Activated CD4-positive, alpha-beta T cell treated with anti-CD3 and anti-CD28 coated beads, Interleukin-2, amount 10 ng/mL, durations not matched to agents 7 days and 5 days (primary cell): ENCODE measurements around the gene PROS1. TPM values are rescaled to one million over a fixed set of nuclear protein-coding genes. Genes with fewer than 3 reads are reported as not detected.
A peak's percentile ranks its signal among the peaks of the same experiment; 100 is the strongest.

ENCODE experiments used
- CTCF ChIA-PET: fragments of 350-600 bp; sonication (Branson Sonifier 250); formaldehyde crosslinking; loops from one replicate; lab custom pipeline; 2021; ENCODE audit warnings: antibody characterized with exemption; lab: Charles Lee
- POLR2A ChIA-PET: fragments of 350-600 bp; sonication (Branson Sonifier 250); formaldehyde crosslinking; loops from one replicate; lab custom pipeline; 2021; ENCODE audit warnings: antibody characterized with exemption; lab: Charles Lee
- DNase-seq: peaks from one replicate; pipeline ENCODE4 v3.0.0-alpha.2; 2020
- H3K27ac Mint-ChIP-seq: one replicate; pipeline ENCODE4 v1.8.0; 2021; ENCODE audit warnings: mild to moderate bottlenecking, moderate library complexity, mixed read lengths
- H3K27me3 Mint-ChIP-seq: one replicate; pipeline ENCODE4 v1.8.0; 2021; ENCODE audit warnings: mixed read lengths
- H3K36me3 Mint-ChIP-seq: one replicate; pipeline ENCODE4 v1.8.0; 2021; ENCODE audit warnings: low read depth, mixed read lengths
- H3K4me1 Mint-ChIP-seq: one replicate; pipeline ENCODE4 v1.8.0; 2021; ENCODE audit warnings: mixed read lengths
- H3K4me3 Mint-ChIP-seq: one replicate; pipeline ENCODE4 v1.8.0; 2021; ENCODE audit warnings: mild to moderate bottlenecking, moderate library complexity, mixed read lengths
- H3K9me3 Mint-ChIP-seq: one replicate; pipeline ENCODE4 v1.8.0; 2021; ENCODE audit warnings: mixed read lengths
- total RNA-seq, 2 experiments: library from RNA; stranded (reverse); gene quantifications; one replicate each; pipeline ENCODE4 v1.2.3, GENCODE V29; 2021

The PROS1 gene
- under 1 TPM; 0.06 to 0.20 TPM for total RNA-seq

DNA sequence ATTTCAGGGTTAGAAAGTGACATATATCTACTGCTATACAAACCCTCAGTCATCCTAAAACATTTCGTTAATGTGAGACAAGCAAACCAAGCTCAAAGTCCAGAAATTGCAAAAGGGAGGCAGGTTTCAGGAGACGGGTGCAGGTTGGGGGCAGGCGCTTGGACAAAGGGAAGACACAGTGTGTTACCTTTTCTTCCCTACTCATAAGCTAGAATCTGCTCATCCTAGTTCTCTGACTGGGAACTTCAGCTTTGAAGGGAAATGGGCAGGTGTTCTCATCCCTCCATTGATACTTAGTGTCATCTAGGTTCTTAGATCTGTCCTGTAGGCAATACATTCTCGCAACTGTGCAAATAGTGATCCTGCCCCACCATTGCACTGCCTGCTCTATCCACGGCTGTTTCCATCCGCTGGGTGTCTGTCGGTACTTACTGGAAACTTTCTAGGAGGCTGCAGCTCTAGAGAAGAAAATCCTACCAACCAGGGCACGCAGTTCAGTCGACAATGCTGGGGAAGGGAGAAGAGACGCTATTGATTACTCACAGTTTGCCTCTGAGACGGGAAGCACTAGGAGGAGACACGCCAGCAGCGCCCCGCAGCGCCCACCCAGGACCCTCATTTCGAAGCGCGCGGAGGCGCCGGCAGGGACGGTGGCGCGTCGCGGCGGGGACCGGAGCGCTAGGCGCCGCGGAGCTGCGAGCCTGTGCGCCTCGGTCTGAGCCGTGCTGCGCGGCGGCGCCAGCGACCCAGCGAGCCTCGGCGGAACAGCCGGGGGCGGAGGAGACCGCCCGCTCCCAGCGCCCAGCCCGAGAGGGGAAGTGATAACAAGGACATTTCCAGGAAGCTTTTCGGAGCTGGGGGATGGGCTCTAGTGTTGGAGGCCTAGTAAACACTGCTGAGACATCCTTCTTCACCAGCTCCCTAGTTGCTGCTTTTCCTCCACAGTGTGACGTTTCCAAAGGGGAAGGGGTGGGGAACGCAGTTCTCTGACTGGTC, at the start of gene PROS1:
TSS of gene PROS1 (minus strand) at position 766 of the 996 bp plus-strand sequence. CDS start at position 619, 147 bp downstream.
- no peaks in the 10 kb centered on the region for H3K9me3 Mint-ChIP-seq
- H3K36me3 Mint-ChIP-seq, result no peaks in the 10 kb centered on the region
- ChIA-PET CTCF (no interaction called here), POLR2A (no interaction called here)
- H3K27ac Mint-ChIP-seq, result peak within 1 kb of the TSS; percentile 7
- H3K27me3 Mint-ChIP-seq, result peaks cover 8% of the 10 kb centered on the region
- H3K4me3 Mint-ChIP-seq, result peak within 1 kb of the TSS; percentile 70
- peaks cover 15% of the 10 kb centered on the region for H3K4me1 Mint-ChIP-seq
- peak; percentile 34 for DNase-seq

DNA sequence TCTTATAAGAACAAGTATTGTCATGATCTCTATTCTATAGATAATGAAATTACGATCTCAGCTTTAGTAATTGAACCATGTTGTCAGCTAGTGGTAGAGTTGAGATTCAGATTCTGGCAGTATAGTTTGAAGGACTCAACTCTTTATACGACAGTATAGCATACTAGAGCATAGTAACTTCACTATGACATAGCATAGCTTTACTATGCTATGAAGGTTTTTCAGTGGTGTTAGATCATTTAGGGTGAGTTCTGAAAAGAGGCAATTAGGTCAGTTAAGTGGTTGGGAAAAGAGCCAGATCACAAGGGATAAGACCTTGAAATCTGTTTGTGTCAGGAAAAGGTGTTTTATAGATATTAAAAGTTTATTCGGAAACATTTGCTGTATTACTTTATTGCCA, 46.6 kb upstream of the PROS1 start:
- ChIA-PET CTCF (no interaction called here), POLR2A (no interaction called here)
- Mint-ChIP-seq H3K27me3 (no peaks in the 10 kb centered on the region), H3K4me3 (no peak overlapping the region), H3K36me3 (peaks cover 3% of the 10 kb centered on the region), H3K4me1 (no peaks in the 10 kb centered on the region), H3K9me3 (no peaks in the 10 kb centered on the region), H3K27ac (no peak overlapping the region)
- DNase-seq, result no peak

DNA sequence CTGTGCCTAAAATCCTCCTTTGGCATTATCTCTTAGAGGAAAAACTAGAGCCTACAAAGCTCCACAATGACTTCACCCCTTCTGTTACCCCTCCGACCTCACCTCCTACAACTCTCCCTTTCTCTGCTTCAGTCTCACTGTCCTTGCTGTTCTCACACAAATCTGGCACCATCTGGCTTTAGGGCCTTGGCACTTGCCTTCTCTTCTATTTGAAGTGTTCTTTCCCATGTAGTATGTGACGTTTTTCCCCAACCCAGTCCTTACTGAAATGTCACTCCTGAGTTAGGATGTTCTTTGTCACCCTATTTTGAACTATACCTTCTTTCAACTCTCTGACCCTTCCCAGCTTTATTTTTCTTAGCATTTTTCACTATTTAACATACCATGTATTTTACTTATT, 46.0 kb upstream of the PROS1 start:
- Mint-ChIP-seq H3K9me3 (peaks cover 4% of the 10 kb centered on the region), H3K27me3 (no peaks in the 10 kb centered on the region), H3K36me3 (peaks cover 9% of the 10 kb centered on the region), H3K4me3 (no peak overlapping the region), H3K4me1 (peaks cover 6% of the 10 kb centered on the region), H3K27ac (no peak overlapping the region)
- no peak for DNase-seq
- CTCF ChIA-PET, result no interaction called here
- POLR2A ChIA-PET, result interaction anchor here (0.7 kb wide), 1 partner anchor 82 kb away, joined by 5 read pairs; no protein-coding TSS in a partner anchor

DNA sequence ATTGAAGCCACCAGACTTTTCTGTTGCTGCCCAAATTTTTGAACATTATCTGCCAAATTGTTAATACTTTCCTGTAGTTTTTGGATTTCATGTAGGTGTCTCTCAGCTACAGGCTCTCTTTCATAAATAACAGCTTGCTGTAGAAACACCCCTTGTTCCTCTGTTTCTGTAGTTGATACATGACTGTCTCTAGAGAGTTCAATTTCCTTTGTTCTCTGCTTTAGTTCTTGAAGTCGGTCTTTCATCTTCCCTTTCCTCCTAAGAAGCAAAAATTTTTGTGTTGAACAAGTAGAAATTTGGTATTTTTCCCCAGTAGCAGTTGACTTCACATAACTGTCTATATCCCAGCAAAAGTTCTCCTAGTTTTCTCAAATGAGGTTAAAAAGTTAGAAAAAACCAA, 41.3 kb upstream of the PROS1 start:
- ChIA-PET POLR2A (no interaction called here), CTCF (interaction anchor here (1.3 kb wide), 1 partner anchor 34 kb away, joined by 3 read pairs; no protein-coding TSS in a partner anchor)
- Mint-ChIP-seq H3K4me3 (no peak overlapping the region), H3K36me3 (peaks cover 16% of the 10 kb centered on the region), H3K9me3 (peaks cover 4% of the 10 kb centered on the region), H3K27me3 (no peaks in the 10 kb centered on the region), H3K4me1 (peaks cover 24% of the 10 kb centered on the region), H3K27ac (no peak overlapping the region)
- no peak for DNase-seq

DNA sequence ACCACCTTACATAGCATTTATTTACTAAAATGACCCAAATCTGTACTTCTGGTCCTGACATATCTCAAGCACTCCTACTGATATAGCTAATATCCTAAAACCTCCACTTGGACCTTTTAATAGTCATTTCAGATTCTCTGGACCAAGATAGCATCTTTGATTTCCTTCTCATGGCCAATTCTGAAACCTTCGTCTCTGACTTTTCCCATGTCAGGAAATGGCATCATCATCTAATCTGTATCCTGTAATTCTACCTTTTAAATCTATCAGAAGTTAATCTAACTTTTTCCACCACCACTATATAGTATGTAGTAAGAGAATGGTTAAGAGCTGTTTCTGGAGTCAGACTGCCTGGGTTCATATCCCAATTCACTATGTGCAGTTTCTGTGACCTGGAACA, 38.5 kb upstream of the PROS1 start:
- POLR2A ChIA-PET, result no interaction called here
- CTCF ChIA-PET, result interaction anchor here (1.1 kb wide), 1 partner anchor 51 kb away, joined by 3 read pairs; the partner anchor contains the start of genes DHFR2 and NSUN3
- Mint-ChIP-seq H3K27me3 (no peaks in the 10 kb centered on the region), H3K27ac (no peak overlapping the region), H3K4me3 (no peak overlapping the region), H3K4me1 (peaks cover 24% of the 10 kb centered on the region), H3K36me3 (peaks cover 13% of the 10 kb centered on the region), H3K9me3 (peaks cover 4% of the 10 kb centered on the region)
- DNase-seq, result no peak

DNA sequence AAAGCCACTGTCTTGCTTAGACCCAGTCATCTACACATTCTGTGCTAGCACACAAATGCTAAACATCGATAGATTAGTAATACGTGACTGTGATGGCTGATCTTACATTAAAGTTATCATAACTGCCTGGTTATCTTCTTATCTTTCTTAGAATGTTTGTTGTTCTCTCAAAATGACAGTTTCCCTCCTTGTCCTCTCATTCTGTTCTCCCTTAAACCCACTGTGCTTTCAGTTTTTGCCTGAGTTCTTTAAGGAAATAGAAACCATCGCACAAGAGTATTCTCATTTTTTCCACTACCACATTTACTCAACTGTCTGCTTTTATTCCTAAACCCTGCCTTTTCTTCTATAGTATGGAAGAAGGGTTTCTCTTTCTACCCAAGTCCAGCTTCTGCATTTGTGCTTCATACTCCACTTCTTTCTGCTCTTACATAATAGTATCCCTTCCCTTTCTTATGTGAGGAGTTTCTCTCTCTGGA, 37.6 kb upstream of the PROS1 start:
- Mint-ChIP-seq H3K4me1 (peaks cover 24% of the 10 kb centered on the region), H3K9me3 (peaks cover 4% of the 10 kb centered on the region), H3K4me3 (peak overlapping the region; percentile 22), H3K27ac (peak overlapping the region; percentile 59), H3K27me3 (no peaks in the 10 kb centered on the region), H3K36me3 (peaks cover 14% of the 10 kb centered on the region)
- CTCF ChIA-PET, result interaction anchor here (1.3 to 1.8 kb wide), 2 partner anchors 36 to 52 kb away, joined by 3 read pairs; partner anchors contain the start of genes DHFR2 and NSUN3
- POLR2A ChIA-PET, result no interaction called here
- no peak for DNase-seq

DNA sequence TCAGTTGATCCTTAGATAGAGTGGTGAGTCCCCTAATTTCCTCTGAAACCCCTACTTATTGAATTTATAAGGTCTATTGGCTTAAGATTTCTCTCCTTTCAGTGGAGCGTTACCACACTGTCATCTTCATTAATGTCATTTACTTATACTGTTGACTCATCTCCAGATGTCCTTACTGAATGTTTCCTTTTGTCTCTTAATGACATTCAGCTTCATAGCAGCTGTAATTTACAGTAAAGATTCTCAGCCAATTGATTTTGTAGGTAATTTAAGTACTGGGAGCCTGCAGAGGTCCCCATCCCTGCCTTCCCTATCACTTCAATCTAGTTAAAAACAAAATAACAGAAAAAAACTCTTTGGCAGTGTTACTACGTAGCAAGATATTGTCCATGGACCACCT, 35.9 kb upstream of the PROS1 start:
- Mint-ChIP-seq H3K27ac (no peak overlapping the region), H3K36me3 (peaks cover 9% of the 10 kb centered on the region), H3K4me1 (peaks cover 18% of the 10 kb centered on the region), H3K4me3 (no peak overlapping the region), H3K9me3 (peaks cover under 1% of the 10 kb centered on the region), H3K27me3 (no peaks in the 10 kb centered on the region)
- CTCF ChIA-PET, result interaction anchor here (1.8 kb wide), 1 partner anchor 38 kb away, joined by 3 read pairs; no protein-coding TSS in a partner anchor
- DNase-seq, result no peak
- POLR2A ChIA-PET, result no interaction called here

DNA sequence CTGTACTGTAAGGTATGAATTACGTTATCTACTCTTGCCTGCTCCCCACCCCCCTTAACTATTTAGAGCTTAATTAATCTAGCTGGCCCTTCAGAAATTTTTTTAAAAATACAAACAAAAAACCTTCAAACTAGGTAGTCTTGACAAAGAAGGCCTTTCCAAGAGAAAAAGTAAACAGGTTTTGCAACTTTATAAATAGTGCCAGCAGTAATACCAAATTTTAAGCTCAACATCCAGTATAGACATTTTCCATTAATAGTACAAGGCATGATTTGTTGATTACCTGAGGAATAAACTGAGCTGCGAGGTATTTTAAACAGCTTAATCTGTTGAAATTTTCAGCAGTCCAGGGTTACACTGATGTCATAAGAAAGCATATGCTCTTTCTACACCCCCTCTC, 34.6 kb upstream of the PROS1 start:
- no peak overlapping the region for H3K4me3 Mint-ChIP-seq
- no peaks in the 10 kb centered on the region for H3K9me3 Mint-ChIP-seq
- CTCF ChIA-PET, result no interaction called here
- H3K4me1 Mint-ChIP-seq, result peaks cover 20% of the 10 kb centered on the region
- no peaks in the 10 kb centered on the region for H3K27me3 Mint-ChIP-seq
- DNase-seq, result no peak
- POLR2A ChIA-PET, result no interaction called here
- H3K36me3 Mint-ChIP-seq, result peaks cover 8% of the 10 kb centered on the region
- H3K27ac Mint-ChIP-seq, result no peak overlapping the region

DNA sequence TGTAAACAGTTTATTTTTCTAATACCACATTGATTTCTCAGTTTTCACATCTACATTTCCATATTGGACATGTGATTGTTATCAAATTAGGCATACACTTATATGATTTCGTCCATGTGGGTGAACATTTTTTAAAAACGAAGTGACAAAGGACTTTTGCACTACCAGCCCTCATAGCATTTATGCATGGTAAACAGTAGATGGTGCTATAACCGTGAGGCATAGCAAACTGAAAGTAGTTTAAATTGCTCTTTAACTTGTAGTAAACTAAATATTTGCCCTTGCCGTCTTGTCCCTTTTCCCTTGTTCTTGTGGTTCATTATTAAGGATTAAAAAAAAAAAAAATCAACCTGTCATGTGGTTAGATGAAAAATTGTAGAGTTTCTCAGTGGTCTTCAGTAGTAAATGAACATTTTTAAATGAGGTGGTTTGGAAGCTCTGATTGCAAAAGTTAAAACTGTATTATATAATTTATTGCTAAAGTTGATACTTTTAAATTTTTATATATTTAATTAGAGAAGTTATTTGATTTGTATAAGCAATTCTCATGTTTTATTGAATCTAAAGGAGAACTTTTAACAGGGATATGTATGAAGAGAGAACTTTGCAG, 30.7 kb upstream of the PROS1 start:
- Mint-ChIP-seq H3K9me3 (no peaks in the 10 kb centered on the region), H3K4me3 (peak overlapping the region; percentile 60), H3K27me3 (no peaks in the 10 kb centered on the region), H3K36me3 (peaks cover 2% of the 10 kb centered on the region), H3K4me1 (peaks cover 4% of the 10 kb centered on the region), H3K27ac (peak overlapping the region; percentile 38)
- CTCF ChIA-PET, result interaction anchor here (0.6 to 1.9 kb wide), 7 partner anchors 10 to 63 kb away, joined by 3 read pairs; no protein-coding TSS in a partner anchor
- DNase-seq, result peak; percentile 41
- POLR2A ChIA-PET, result no interaction called here

DNA sequence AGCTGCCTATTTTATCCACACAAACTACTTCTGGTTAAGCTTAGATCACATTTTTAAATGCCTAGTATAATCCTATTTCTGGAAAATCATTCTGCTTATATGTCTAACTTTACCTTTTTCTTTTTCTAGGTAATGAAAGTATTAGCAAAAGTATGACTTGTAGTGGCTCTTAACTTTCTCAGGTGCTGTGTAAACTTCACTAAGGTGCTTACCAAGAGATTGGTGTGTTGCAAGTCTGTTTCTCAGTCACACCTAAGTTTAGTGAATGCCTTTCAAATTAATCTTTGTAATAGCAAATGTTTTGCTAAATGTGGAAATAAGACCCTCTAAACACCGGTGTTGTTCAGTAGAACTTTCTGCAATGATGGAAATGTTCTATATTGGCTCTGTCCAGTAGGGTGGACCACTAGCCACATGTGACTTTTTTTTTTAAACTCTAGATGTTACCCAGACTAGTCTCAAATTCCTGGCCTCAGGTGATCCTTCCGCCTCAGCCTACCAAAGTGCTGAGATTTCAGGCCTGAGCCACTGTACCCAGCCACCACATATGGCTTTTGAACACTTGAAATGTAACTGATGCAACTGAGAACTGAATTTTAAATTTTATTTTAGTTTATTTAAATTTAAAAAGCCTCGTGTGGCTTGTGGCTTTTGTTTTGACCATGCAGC, 28.3 kb upstream of the PROS1 start:
- Mint-ChIP-seq H3K4me3 (no peak overlapping the region), H3K36me3 (peaks cover 5% of the 10 kb centered on the region), H3K9me3 (no peaks in the 10 kb centered on the region), H3K27ac (no peak overlapping the region), H3K4me1 (peaks cover 4% of the 10 kb centered on the region), H3K27me3 (no peaks in the 10 kb centered on the region)
- DNase-seq, result no peak
- ChIA-PET POLR2A (no interaction called here), CTCF (no interaction called here)

DNA sequence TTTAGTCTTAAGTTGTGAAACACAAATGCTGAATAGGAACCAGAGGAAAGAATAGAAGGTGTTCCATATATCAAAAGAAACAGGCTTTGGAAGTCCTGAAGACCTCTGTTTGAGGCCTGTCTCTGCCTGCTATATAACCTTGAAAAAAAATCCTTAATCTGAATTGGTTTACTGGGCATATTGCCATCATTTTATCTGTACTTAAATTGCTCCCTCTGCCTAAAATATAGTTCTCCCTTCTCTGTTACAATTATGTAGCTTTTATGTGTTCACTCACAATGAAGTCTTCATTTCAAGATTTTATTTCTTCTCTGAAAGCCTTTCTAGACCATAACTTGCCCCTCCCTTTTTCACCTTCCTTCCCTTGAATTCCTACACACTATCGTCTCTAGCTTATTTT, 27.5 kb upstream of the PROS1 start:
- Mint-ChIP-seq H3K4me1 (peaks cover 4% of the 10 kb centered on the region), H3K36me3 (peaks cover 3% of the 10 kb centered on the region), H3K27me3 (no peaks in the 10 kb centered on the region), H3K27ac (no peak overlapping the region), H3K4me3 (no peak overlapping the region), H3K9me3 (no peaks in the 10 kb centered on the region)
- CTCF ChIA-PET, result no interaction called here
- POLR2A ChIA-PET, result no interaction called here
- no peak for DNase-seq

DNA sequence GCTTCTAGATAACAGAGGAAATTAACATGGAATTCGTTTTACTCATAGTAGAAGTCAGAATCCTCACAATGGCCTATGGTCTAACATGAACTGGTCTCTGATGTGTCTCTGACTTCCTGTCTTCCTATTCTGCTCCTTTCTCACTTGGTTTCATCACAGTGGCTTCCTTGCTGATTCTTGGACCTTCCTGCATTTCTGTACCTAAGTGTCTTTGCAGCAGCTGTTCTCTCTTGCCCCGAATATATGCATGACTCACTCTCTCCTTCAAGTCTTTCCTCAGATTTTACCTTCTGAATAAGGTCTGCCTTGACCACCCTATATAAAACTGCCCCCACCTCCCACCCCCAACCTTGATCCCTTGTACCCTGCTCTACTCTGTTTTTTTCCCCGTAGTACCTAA, 20.4 kb upstream of the PROS1 start:
- H3K27me3 Mint-ChIP-seq, result no peaks in the 10 kb centered on the region
- H3K36me3 Mint-ChIP-seq, result peaks cover 3% of the 10 kb centered on the region
- ChIA-PET POLR2A (no interaction called here), CTCF (interaction anchor here (1.0 kb wide), 1 partner anchor 34 kb away, joined by 3 read pairs; the partner anchor contains the start of gene STX19)
- H3K9me3 Mint-ChIP-seq, result no peaks in the 10 kb centered on the region
- H3K4me3 Mint-ChIP-seq, result no peak overlapping the region
- H3K27ac Mint-ChIP-seq, result no peak overlapping the region
- no peak for DNase-seq
- no peaks in the 10 kb centered on the region for H3K4me1 Mint-ChIP-seq
